DOHH2 (cell line): ENCODE data around the gene LALBA.

ENCODE experiments used
- H3F3A ChIP-seq: fragments of 200-600 bp; sonication (generic), shearing (Covaris generic); 2 replicates; pipeline ENCODE4 v1.6.0; 2016; ENCODE audit warnings: antibody characterized with exemption, mild to moderate bottlenecking; ENCODE audit not compliant: control insufficient read depth, insufficient read depth
- H3K27ac ChIP-seq: fragments of 200-600 bp; sonication (generic); 2 replicates; pipeline ENCODE4 v1.5.1; 2014; ENCODE audit warnings: low read depth, mild to moderate bottlenecking, low read length, moderate library complexity
- H3K27me3 ChIP-seq: fragments of 200-600 bp; sonication (generic); 2 replicates; pipeline ENCODE4 v1.6.1; 2014; ENCODE audit warnings: mild to moderate bottlenecking, low read length, mixed read lengths; ENCODE audit not compliant: control insufficient read depth
- H3K36me3 ChIP-seq: fragments of 200-600 bp; sonication (generic); 2 replicates; pipeline ENCODE4 v1.6.1; 2014; ENCODE audit warnings: mild to moderate bottlenecking, low read length, moderate library complexity, mixed read lengths; ENCODE audit not compliant: control insufficient read depth
- H3K4me1 ChIP-seq: fragments of 200-600 bp; sonication (generic); 2 replicates; pipeline ENCODE4 v1.6.1; 2014; ENCODE audit warnings: mild to moderate bottlenecking, low read length, mixed read lengths; ENCODE audit not compliant: control insufficient read depth
- H3K4me2 ChIP-seq: fragments of 200-600 bp; sonication (generic); 2 replicates; pipeline ENCODE4 v1.6.0; 2014; ENCODE audit warnings: mild to moderate bottlenecking, low read length, moderate library complexity
- H3K4me3 ChIP-seq: fragments of 200-600 bp; sonication (generic); 2 replicates; pipeline ENCODE4 v1.5.1; 2014; ENCODE audit warnings: mild to moderate bottlenecking, low read length, mixed read lengths
- H3K79me2 ChIP-seq: fragments of 200-600 bp; sonication (generic); 2 replicates; pipeline ENCODE4 v1.6.1; 2014; ENCODE audit warnings: mild to moderate bottlenecking, low read length, mixed read lengths; ENCODE audit not compliant: control insufficient read depth
- H3K9me2 ChIP-seq: fragments of 200-600 bp; sonication (generic); replicated peaks from 2 replicates; pipeline ENCODE4 v1.6.1; 2014; ENCODE audit warnings: mild to moderate bottlenecking, low read length, mixed read lengths; ENCODE audit not compliant: control insufficient read depth
- H3K9me3 ChIP-seq: fragments of 200-600 bp; sonication (generic); 2 replicates; pipeline ENCODE4 v1.6.1; 2014; ENCODE audit warnings: antibody characterized with exemption, low read length, mixed read lengths; ENCODE audit not compliant: control insufficient read depth, insufficient read depth
- H4K20me1 ChIP-seq: fragments of 200-600 bp; sonication (generic); 2 replicates; pipeline ENCODE4 v1.6.0; 2014; ENCODE audit warnings: low read depth, mild to moderate bottlenecking, antibody characterized with exemption, low read length, moderate library complexity; ENCODE audit not compliant: control insufficient read depth, insufficient read depth
- EZH2phosphoT487 ChIP-seq: fragments of 200-600 bp; sonication (generic); IDR thresholded peaks from 2 replicates; pipeline ENCODE4 v1.6.1; 2017; ENCODE audit warnings: borderline replicate concordance, mild to moderate bottlenecking, antibody characterized with exemption, low read length, moderate library complexity, mixed read lengths
- TF ChIP-seq, protein P1 (sequence below): fragments of 200-600 bp; sonication (generic); IDR thresholded peaks from one replicate; pipeline ENCODE4 v1.5.1; 2014; ENCODE audit warnings: antibody characterized with exemption, mild to moderate bottlenecking, low read depth, low read length; ENCODE audit not compliant: poor library complexity, severe bottlenecking

Gene LALBA

DNA sequence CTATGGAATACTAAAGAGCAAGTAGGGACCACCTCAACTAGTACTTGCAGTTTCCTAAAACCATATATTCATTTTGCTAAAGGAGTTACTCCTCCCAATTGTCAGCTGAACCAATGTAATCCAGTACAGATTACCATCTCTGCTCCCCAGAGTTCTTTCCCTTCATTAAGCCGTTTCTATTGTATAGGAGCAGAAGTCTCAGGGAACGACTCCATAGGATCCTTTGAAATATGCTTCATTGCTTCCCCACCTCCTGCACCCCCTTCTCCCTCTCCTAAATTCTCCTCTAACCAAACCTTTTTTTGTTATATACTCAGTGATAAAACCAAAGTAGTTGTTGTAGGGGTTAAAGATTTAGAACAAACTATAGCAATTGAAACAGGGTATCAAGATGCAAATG lies 30.7 kb upstream of the LALBA start:
- H3K4me3 ChIP-seq: no peak overlapping the region
- H3K27me3 ChIP-seq: no peaks in the 10 kb centered on the region
- TF ChIP-seq EZH2phosphoT487: no peak
- TF ChIP-seq, protein P1, sequence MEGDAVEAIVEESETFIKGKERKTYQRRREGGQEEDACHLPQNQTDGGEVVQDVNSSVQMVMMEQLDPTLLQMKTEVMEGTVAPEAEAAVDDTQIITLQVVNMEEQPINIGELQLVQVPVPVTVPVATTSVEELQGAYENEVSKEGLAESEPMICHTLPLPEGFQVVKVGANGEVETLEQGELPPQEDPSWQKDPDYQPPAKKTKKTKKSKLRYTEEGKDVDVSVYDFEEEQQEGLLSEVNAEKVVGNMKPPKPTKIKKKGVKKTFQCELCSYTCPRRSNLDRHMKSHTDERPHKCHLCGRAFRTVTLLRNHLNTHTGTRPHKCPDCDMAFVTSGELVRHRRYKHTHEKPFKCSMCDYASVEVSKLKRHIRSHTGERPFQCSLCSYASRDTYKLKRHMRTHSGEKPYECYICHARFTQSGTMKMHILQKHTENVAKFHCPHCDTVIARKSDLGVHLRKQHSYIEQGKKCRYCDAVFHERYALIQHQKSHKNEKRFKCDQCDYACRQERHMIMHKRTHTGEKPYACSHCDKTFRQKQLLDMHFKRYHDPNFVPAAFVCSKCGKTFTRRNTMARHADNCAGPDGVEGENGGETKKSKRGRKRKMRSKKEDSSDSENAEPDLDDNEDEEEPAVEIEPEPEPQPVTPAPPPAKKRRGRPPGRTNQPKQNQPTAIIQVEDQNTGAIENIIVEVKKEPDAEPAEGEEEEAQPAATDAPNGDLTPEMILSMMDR: no peak
- no peaks in the 10 kb centered on the region for H3K36me3 ChIP-seq
- H3K4me2 ChIP-seq: no peak overlapping the region
- no peaks in the 10 kb centered on the region for H3K9me3 ChIP-seq
- H3F3A ChIP-seq: no peaks in the 10 kb centered on the region
- H3K9me2 ChIP-seq: no peaks in the 10 kb centered on the region
- H3K4me1 ChIP-seq: no peaks in the 10 kb centered on the region
- no peak overlapping the region for H3K27ac ChIP-seq
- no peaks in the 10 kb centered on the region for H4K20me1 ChIP-seq
- H3K79me2 ChIP-seq: no peaks in the 10 kb centered on the region

DNA sequence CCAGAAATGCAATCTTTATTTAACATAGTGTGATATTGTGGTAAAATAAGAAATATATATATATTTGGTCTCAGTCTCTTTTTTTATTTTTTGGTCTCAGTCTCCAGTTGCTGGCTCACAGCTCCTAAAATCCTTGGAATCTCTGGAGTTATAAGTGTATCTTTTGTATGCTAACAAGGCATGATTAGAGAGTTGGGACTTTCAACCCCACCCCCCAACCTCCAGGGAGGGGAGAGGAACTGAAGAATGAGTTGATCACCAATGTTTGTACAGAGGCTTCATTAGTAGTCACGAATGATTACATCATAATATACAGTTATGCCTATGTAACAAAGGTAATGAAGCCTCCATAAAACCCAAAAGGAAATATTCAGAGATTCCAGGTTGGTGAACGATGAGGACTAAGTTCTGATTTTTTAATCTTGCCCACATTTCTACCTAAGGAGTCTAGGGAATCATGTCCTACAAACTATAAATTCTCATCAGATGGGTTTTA lies 22.8 kb upstream of the LALBA start:
- H3K4me2 ChIP-seq: no peak overlapping the region
- H3F3A ChIP-seq: no peaks in the 10 kb centered on the region
- H3K27me3 ChIP-seq: 0 out of 2 replicates have a peak, but pooled peaks cover 5% of the 10 kb centered on the region
- H3K9me3 ChIP-seq: no peaks in the 10 kb centered on the region
- H3K4me3 ChIP-seq: no peak overlapping the region
- no peaks in the 10 kb centered on the region for H3K36me3 ChIP-seq
- H3K4me1 ChIP-seq: no peaks in the 10 kb centered on the region
- H3K79me2 ChIP-seq: no peaks in the 10 kb centered on the region
- H3K9me2 ChIP-seq: no peaks in the 10 kb centered on the region
- no peak overlapping the region for H3K27ac ChIP-seq
- H4K20me1 ChIP-seq: no peaks in the 10 kb centered on the region
- no peak for TF ChIP-seq EZH2phosphoT487
- TF ChIP-seq, protein P1: no peak

DNA sequence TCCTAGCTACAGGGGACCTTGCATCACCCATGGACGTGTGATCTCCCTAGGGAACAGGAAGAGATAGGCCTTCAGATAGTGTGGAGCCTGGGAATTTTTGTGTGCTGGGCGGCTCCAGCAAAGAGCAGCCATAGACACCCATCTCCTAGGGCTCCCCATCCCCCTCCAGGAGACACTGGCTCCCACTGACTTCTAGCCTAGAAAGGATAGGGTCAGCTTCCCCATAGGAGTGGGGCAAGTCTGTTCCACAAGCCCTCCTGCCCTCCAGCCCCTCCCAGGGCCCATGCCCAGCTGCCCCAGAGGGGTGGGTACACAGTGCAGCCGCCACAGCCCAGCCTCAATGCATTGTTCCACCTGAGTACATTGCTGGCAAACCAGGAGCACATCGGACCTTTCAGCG lies 16.5 kb upstream of the LALBA start:
- peaks cover 7% of the 10 kb centered on the region; the same call in 1 of the 2 replicates for H3K27me3 ChIP-seq
- no peaks in the 10 kb centered on the region for H3F3A ChIP-seq
- H3K4me2 ChIP-seq: no peak overlapping the region
- no peak overlapping the region for H3K27ac ChIP-seq
- H3K36me3 ChIP-seq: no peaks in the 10 kb centered on the region
- H4K20me1 ChIP-seq: no peaks in the 10 kb centered on the region
- H3K4me3 ChIP-seq: no peak overlapping the region
- TF ChIP-seq, protein P1: no peak
- no peak for TF ChIP-seq EZH2phosphoT487
- no peaks in the 10 kb centered on the region for H3K9me3 ChIP-seq
- H3K4me1 ChIP-seq: no peaks in the 10 kb centered on the region
- no peaks in the 10 kb centered on the region for H3K79me2 ChIP-seq
- no peaks in the 10 kb centered on the region for H3K9me2 ChIP-seq
